Thyroid gland (tissue), 4 donors: ENCODE results near the gene PLK5.

Experiments
- POLR2A ChIP-seq, 2 donors: fragments of 450-650 bp; IDR thresholded peaks; one replicate each; pipeline ENCODE4 v1.6.1; 2017; ENCODE audit warnings: antibody characterized with exemption in 2 of 2, mild to moderate bottlenecking in 2 of 2, moderate library complexity in 1 of 2
- TF ChIP-seq, protein P1 (sequence below), 6 experiments: fragments of 200-600 bp in 3 of 6; fragments of 450-650 bp in 3 of 6; sonication (generic) in 3 of 6; IDR thresholded peaks; one replicate each; pipeline ENCODE4 v1.5.1; 2016 to 2019; ENCODE audit warnings: antibody characterized with exemption in 6 of 6, mild to moderate bottlenecking in 2 of 6, inconsistent platforms in 1 of 6, moderate library complexity in 1 of 6

DNA sequence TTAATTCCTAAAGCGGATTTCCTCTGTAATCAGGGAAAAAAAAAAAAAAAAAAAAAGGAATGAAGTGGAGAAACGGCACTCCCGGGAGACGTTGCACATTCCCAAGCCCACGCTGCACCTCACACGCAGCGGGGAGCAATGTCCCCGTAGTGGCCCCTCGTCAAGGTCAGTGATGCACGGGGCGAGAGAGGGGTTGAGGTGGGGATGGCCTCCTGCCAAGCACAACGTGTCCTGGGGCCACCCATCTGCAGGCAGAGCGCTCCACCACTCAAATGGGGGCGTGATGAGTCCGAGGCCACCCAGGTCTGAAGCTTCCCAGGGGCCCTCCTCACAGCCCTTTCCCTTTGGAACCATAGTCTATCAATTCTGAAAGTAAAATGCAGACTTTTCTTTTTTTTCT lies 15.1 kb downstream of the PLK5 start:
- TF ChIP-seq, protein P1, sequence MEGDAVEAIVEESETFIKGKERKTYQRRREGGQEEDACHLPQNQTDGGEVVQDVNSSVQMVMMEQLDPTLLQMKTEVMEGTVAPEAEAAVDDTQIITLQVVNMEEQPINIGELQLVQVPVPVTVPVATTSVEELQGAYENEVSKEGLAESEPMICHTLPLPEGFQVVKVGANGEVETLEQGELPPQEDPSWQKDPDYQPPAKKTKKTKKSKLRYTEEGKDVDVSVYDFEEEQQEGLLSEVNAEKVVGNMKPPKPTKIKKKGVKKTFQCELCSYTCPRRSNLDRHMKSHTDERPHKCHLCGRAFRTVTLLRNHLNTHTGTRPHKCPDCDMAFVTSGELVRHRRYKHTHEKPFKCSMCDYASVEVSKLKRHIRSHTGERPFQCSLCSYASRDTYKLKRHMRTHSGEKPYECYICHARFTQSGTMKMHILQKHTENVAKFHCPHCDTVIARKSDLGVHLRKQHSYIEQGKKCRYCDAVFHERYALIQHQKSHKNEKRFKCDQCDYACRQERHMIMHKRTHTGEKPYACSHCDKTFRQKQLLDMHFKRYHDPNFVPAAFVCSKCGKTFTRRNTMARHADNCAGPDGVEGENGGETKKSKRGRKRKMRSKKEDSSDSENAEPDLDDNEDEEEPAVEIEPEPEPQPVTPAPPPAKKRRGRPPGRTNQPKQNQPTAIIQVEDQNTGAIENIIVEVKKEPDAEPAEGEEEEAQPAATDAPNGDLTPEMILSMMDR (IDR thresholded peaks at IDR 0.05), result no peak
- TF ChIP-seq POLR2A (IDR thresholded peaks at IDR 0.05), result no peak
